Measurements from ENCODE around the gene ACADL.

DNA sequence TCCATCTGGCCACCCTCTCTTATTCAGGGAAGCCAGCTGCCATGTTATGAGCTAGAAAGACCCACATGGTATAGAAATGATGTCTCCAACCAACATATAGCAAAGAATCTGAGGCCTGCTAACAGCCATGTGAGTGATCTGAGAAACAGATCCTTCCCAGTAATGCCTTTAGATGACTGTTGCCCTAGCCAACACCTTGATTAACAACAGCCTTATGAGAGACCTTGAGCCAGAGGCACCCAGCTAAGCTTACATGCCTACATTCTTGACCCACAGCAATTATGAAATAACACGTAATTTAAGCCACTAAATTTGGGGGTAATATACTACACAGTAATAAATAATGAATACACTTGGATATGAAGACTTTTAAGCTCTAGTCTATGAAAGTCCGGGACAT lies 67.0 kb downstream of the ACADL start:
- TF ChIP-seq YY1 (IDR thresholded peaks at IDR 0.05; ENCODE audit: insufficient read depth, insufficient read length) (no peak), SUZ12 (IDR thresholded peaks at IDR 0.05; ENCODE audit: extremely low read depth, insufficient read depth, insufficient read length) (no peak)

Data from NT2/D1 (cell line).